HCT116 (cell line): ENCODE results near the gene LRP2. TPM values are rescaled to one million over a fixed set of nuclear protein-coding genes. Genes with fewer than 3 reads are reported as not detected.

ENCODE experiments used
- ATAC-seq: fragments of 200-7000 bp; cut with Tn5 transposase; 2 replicates; pipeline ENCODE4 v1.9.1; 2020; ENCODE audit warnings: mild to moderate bottlenecking, moderate library complexity
- BruUV-seq: library from RNA; stranded (reverse); fragments of 400-500 nt; replicated peaks from 2 replicates; lab custom pipeline; 2021; lab: Mats Ljungman, UMichigan
- CTCF ChIA-PET: fragments of 300-600 bp; sonication (Branson Sonifier 250); formaldehyde crosslinking; loops from one replicate; lab custom pipeline; 2021; ENCODE audit warnings: antibody characterized with exemption; lab: Charles Lee
- POLR2A ChIA-PET: fragments of 300-600, 350-600 bp; sonication (Branson Sonifier 250); formaldehyde crosslinking; loops from one replicate; lab custom pipeline; 2021; ENCODE audit warnings: antibody characterized with exemption; lab: Charles Lee
- RAD21 ChIA-PET, 2 experiments: fragments of 300-600 bp; sonication (Branson Sonifier 250); formaldehyde crosslinking; loops; one replicate each; lab custom pipeline; 2023; ENCODE audit warnings: low total read pairs in 2 of 2; ENCODE audit not compliant: uncharacterized antibody in 2 of 2, unreplicated experiment in 2 of 2, low non-redundant PET in 1 of 2; lab: Charles Lee
- DNase-seq: peaks from one replicate; pipeline ENCODE4 v3.0.0-alpha.2; 2010; ENCODE audit warnings: low read depth, low spot score
- H2AFZ ChIP-seq: fragments of 200-600 bp; shearing (Covaris generic), sonication (generic); 2 replicates; pipeline ENCODE4 v1.6.1; 2017; ENCODE audit warnings: low read depth, mixed run types, mixed read lengths, antibody characterized with exemption, low read length; ENCODE audit not compliant: poor library complexity, severe bottlenecking
- H3K27ac ChIP-seq: 2 replicates; pipeline ENCODE4 v1.5.1; 2012; ENCODE audit warnings: low read depth, low read length
- H3K27me3 ChIP-seq: fragments of 200-600 bp; sonication (generic); 2 replicates; pipeline ENCODE4 v1.6.1; 2016; ENCODE audit warnings: mixed run types, low read length, mixed read lengths; ENCODE audit not compliant: insufficient read depth
- H3K36me3 ChIP-seq, 2 experiments: fragments of 200-500 bp in 1 of 2; fragments of 200-600 bp in 1 of 2; sonication (Bioruptor generic) in 1 of 2; sonication (generic) in 1 of 2; 2 replicates each; pipeline versions ENCODE4 v1.5.1 to v1.6.1; 2014 to 2016; ENCODE audit warnings: low read length in 2 of 2, inconsistent platforms in 1 of 2, mixed read lengths in 1 of 2, mixed run types in 1 of 2; ENCODE audit not compliant: insufficient read depth in 2 of 2, control insufficient read depth in 1 of 2
- H3K4me1 ChIP-seq, 2 experiments: fragments of 200-600 bp in 1 of 2; sonication (generic) in 1 of 2; 2 replicates each; pipeline versions ENCODE4 v1.5.1 to v1.6.1; 2012 to 2017; ENCODE audit warnings: low read length in 2 of 2, inconsistent platforms in 1 of 2, mild to moderate bottlenecking in 1 of 2, mixed read lengths in 1 of 2, mixed run types in 1 of 2, moderate library complexity in 1 of 2; ENCODE audit not compliant: insufficient read depth in 2 of 2, control insufficient read depth in 1 of 2
- H3K4me2 ChIP-seq: fragments of 200-600 bp; sonication (generic); 2 replicates; pipeline ENCODE4 v1.6.1; 2017; ENCODE audit warnings: mixed run types, low read length, mixed read lengths
- H3K4me3 ChIP-seq, 2 experiments: fragments of 200-600 bp in 1 of 2; sonication (generic) in 1 of 2; replicated peaks in 1 of 2; 2 replicates each; pipeline ENCODE4 v1.5.1; 2011 to 2016; ENCODE audit warnings: low read length in 2 of 2, control low read depth in 1 of 2, low read depth in 1 of 2, mild to moderate bottlenecking in 1 of 2, mixed read lengths in 1 of 2, mixed run types in 1 of 2
- H3K79me2 ChIP-seq: fragments of 200-600 bp; sonication (generic); 2 replicates; pipeline ENCODE4 v1.6.1; 2017; ENCODE audit warnings: mild to moderate bottlenecking, mixed run types, low read length, moderate library complexity, mixed read lengths; ENCODE audit not compliant: insufficient read depth
- H3K9ac ChIP-seq: fragments of 200-600 bp; sonication (generic); 2 replicates; pipeline ENCODE4 v1.6.1; 2016; ENCODE audit warnings: low read length, mixed read lengths
- H3K9me2 ChIP-seq: fragments of 200-600 bp; sonication (generic), shearing (Covaris generic); 2 replicates; pipeline ENCODE4 v1.6.1; 2017; ENCODE audit warnings: mixed run types, mild to moderate bottlenecking, moderate library complexity; ENCODE audit not compliant: insufficient read depth
- H3K9me3 ChIP-seq, 2 experiments: fragments of 200-500 bp in 1 of 2; fragments of 200-600 bp in 1 of 2; sonication (Bioruptor generic) in 1 of 2; sonication (generic) in 1 of 2; 2 replicates each; pipeline ENCODE4 v1.6.1; 2014 to 2017; ENCODE audit warnings: low read length in 2 of 2, mixed read lengths in 2 of 2, inconsistent platforms in 1 of 2, low read depth in 1 of 2, mild to moderate bottlenecking in 1 of 2, mixed run types in 1 of 2, moderate library complexity in 1 of 2; ENCODE audit not compliant: control insufficient read depth in 1 of 2, insufficient read depth in 1 of 2
- H4K20me1 ChIP-seq: fragments of 200-600 bp; sonication (generic), shearing (Covaris generic); 2 replicates; pipeline ENCODE4 v1.6.1; 2017; ENCODE audit warnings: mixed run types, mild to moderate bottlenecking, moderate library complexity; ENCODE audit not compliant: insufficient read depth
- ELF1 ChIP-seq: IDR thresholded peaks from 2 replicates; pipeline ENCODE4 v1.6.1; 2012; ENCODE audit warnings: low read depth, borderline replicate concordance
- POLR2A ChIP-seq: IDR thresholded peaks from 2 replicates; pipeline ENCODE4 v1.7.0; 2011; ENCODE audit warnings: borderline replicate concordance; ENCODE audit not compliant: insufficient read depth, insufficient read length; ENCODE audit errors: extremely low read depth
- POLR2AphosphoS5 ChIP-seq: IDR thresholded peaks from 2 replicates; pipeline ENCODE4 v1.6.1; 2011; ENCODE audit warnings: mild to moderate bottlenecking, low read depth, low read length, moderate library complexity
- ZNF274 ChIP-seq: fragments of 200-500 bp; sonication (Bioruptor generic); IDR thresholded peaks from 2 replicates; pipeline ENCODE4 v1.6.1; 2014; ENCODE audit warnings: mild to moderate bottlenecking, low read depth, low read length, inconsistent platforms
- intact Hi-C: fragments of 100-400 bp; cut with micrococcal nuclease; formaldehyde crosslinking; loops from 2 replicates; pipeline ENCODE4 v1.10.0; 2022
- total RNA-seq: library from RNA; stranded (reverse); gene quantifications from one replicate; pipeline ENCODE4 v1.2.1, GENCODE V29; 2021; ENCODE audit not compliant: unreplicated experiment
- TF ChIP-seq, protein P1 (sequence below): IDR thresholded peaks from 2 replicates; pipeline ENCODE4 v1.6.1; 2012; ENCODE audit warnings: low read depth

Gene LRP2
- total RNA-seq, 1 experiment from 2014 or later = 0.20 TPM

DNA sequence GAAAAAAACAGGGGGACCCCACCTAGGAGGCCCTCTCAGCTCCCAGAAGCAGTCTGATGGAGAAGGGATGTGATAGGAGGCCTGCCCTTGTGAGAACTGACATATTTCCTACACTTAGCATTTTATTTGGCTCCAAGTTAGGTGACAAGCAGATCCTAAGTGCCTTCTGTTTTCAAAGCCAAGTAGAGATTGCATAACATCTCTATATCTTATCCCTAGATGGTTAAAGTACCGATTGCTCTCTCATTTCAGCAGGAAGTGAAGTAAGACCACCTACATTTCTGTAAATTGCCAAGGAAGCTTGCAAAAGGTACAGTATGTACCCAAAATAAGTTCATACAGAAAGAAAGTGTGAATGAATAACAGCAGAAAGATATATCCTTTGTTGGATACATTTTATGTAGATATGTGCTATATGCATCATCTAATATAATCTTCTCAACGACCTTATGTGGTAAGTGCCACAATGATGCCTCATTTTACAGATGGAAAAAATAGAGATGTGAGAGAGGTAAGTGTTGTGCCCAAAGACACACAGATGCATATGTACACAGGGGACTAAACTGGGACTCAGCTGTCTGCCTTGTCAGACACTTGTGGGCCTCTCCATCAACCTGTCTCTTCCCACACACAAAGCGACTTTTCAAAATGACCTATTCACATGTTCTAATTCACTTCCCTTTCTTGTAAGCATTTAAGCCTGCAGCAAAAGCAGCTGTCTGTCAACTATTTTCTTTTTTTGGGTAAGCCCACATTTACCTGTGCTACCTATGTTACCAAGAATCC, 254.0 kb downstream of the LRP2 start:
- H3K4me1 ChIP-seq = peaks cover 0 to 8% of the 10 kb centered on the region in 2 experiments; a peak in 1 of 4 replicates
- H3K4me2 ChIP-seq = no peak overlapping the region
- no peak overlapping the region for H3K9ac ChIP-seq
- H3K9me2 ChIP-seq = no peaks in the 10 kb centered on the region
- no peaks in the 10 kb centered on the region for H4K20me1 ChIP-seq
- H3K27ac ChIP-seq = no peak overlapping the region
- no peak overlapping the region for H2AFZ ChIP-seq
- no peaks in the 10 kb centered on the region for H3K36me3 ChIP-seq
- intact Hi-C loops = loop anchor here (2.0 kb wide), 1 partner anchor 115 kb away; no protein-coding TSS in a partner anchor
- RAD21 ChIA-PET = interaction anchor here in 1 of 2 experiments (1.2 kb wide), 1 partner anchor 23 kb away, joined by 3 read pairs; no protein-coding TSS in a partner anchor
- BruUV-seq = no TSS peak
- no peak for ATAC-seq
- POLR2A ChIA-PET = no interaction called here
- TF ChIP-seq POLR2AphosphoS5 = no peak
- TF ChIP-seq POLR2A = no peak
- TF ChIP-seq, protein P1, sequence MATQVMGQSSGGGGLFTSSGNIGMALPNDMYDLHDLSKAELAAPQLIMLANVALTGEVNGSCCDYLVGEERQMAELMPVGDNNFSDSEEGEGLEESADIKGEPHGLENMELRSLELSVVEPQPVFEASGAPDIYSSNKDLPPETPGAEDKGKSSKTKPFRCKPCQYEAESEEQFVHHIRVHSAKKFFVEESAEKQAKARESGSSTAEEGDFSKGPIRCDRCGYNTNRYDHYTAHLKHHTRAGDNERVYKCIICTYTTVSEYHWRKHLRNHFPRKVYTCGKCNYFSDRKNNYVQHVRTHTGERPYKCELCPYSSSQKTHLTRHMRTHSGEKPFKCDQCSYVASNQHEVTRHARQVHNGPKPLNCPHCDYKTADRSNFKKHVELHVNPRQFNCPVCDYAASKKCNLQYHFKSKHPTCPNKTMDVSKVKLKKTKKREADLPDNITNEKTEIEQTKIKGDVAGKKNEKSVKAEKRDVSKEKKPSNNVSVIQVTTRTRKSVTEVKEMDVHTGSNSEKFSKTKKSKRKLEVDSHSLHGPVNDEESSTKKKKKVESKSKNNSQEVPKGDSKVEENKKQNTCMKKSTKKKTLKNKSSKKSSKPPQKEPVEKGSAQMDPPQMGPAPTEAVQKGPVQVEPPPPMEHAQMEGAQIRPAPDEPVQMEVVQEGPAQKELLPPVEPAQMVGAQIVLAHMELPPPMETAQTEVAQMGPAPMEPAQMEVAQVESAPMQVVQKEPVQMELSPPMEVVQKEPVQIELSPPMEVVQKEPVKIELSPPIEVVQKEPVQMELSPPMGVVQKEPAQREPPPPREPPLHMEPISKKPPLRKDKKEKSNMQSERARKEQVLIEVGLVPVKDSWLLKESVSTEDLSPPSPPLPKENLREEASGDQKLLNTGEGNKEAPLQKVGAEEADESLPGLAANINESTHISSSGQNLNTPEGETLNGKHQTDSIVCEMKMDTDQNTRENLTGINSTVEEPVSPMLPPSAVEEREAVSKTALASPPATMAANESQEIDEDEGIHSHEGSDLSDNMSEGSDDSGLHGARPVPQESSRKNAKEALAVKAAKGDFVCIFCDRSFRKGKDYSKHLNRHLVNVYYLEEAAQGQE = no peak
- no peak for TF ChIP-seq ZNF274
- no peak for TF ChIP-seq ELF1
- H3K27me3 ChIP-seq = peaks cover 5% of the 10 kb centered on the region; the same call in 1 of the 2 replicates
- CTCF ChIA-PET = interaction anchor here (0.8 to 3.7 kb wide), 6 partner anchors 9 to 169 kb away, joined by 4 to 29 read pairs (median 17); no protein-coding TSS in a partner anchor
- no peak for DNase-seq
- H3K4me3 ChIP-seq = no peak overlapping the region
- H3K9me3 ChIP-seq = no peaks in the 10 kb centered on the region
- H3K79me2 ChIP-seq = no peaks in the 10 kb centered on the region
